HL-60 (cell line): ENCODE measurements around the gene LRRC4C.

ENCODE experiments used
- DNase-seq, 2 experiments: peaks; one replicate each; pipeline ENCODE4 v3.0.0-alpha.2; 2010 to 2020; ENCODE audit warnings: low read depth in 1 of 2, low spot score in 1 of 2
- H3K27ac ChIP-seq: fragments of 250-450 bp; sonication (Bioruptor Pico); replicated peaks from 2 replicates; pipeline ENCODE4 v1.5.1; 2020; ENCODE audit warnings: mild to moderate bottlenecking, moderate library complexity
- H3K27me3 ChIP-seq: fragments of 250-450 bp; sonication (Bioruptor Pico); 2 replicates; pipeline ENCODE4 v1.5.1; 2021; ENCODE audit warnings: mild to moderate bottlenecking, moderate library complexity; ENCODE audit not compliant: insufficient read depth, poor library complexity, severe bottlenecking
- H3K4me3 ChIP-seq: replicated peaks from 2 replicates; pipeline ENCODE4 v1.5.1; 2011; ENCODE audit warnings: mild to moderate bottlenecking, control low read depth, low read length; ENCODE audit not compliant: insufficient read depth
- GABPA ChIP-seq: IDR thresholded peaks from 2 replicates; pipeline ENCODE4 v1.6.1; 2012; ENCODE audit warnings: low read depth
- POLR2AphosphoS5 ChIP-seq: IDR thresholded peaks from 2 replicates; pipeline ENCODE4 v1.6.1; 2012; ENCODE audit warnings: low read depth
- SPI1 ChIP-seq: IDR thresholded peaks from 2 replicates; pipeline ENCODE4 v1.6.1; 2012; ENCODE audit warnings: low read depth, mild to moderate bottlenecking, borderline replicate concordance
- TF ChIP-seq, protein P1 (sequence below): IDR thresholded peaks from 2 replicates; pipeline ENCODE4 v1.6.1; 2012; ENCODE audit warnings: low read depth; ENCODE audit not compliant: insufficient replicate concordance
- TF ChIP-seq, protein P2 (sequence below): IDR thresholded peaks from one replicate; pipeline ENCODE4 v1.5.1; 2011; ENCODE audit warnings: low read length, control low read depth, inconsistent platforms; ENCODE audit not compliant: insufficient read depth

LRRC4C gene

DNA sequence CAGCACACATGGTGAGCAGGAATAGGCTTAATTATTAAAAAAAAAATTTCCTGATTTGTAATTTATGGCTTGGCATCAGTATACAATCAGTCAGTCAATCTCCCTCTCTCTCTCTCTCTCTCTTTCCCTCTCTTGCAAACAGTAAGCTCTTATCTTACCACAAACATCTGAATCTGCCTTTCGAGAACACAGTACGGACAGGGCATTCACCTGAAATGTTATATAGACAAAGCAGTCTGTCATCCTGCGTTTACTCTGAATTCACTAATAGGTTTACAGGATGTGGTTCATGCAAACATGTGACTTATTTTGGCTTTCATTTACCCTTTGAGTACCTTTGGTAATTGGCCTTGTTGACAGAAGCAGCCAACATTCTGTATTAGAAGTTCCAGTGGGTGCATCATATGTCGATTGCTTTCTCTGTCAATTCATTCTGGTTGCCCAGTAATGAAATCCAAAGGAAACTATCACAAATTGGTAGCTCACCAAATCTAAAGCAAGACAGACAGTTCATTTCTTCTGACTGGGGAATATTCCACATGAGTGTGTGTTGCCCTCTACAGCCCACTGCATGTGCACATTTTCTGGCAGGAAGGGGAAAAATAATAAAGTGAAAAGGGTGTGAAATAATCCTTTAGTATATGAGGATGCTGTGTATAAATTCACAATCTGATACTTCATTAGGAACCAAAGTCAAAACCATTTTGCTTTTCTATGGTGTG is 1058.2 kb downstream of the LRRC4C start:
- Histone ChIP-seq H3K27ac (no peak overlapping the region), H3K27me3 (no peaks in the 10 kb centered on the region), H3K4me3 (no peak overlapping the region)
- TF ChIP-seq, protein P1, sequence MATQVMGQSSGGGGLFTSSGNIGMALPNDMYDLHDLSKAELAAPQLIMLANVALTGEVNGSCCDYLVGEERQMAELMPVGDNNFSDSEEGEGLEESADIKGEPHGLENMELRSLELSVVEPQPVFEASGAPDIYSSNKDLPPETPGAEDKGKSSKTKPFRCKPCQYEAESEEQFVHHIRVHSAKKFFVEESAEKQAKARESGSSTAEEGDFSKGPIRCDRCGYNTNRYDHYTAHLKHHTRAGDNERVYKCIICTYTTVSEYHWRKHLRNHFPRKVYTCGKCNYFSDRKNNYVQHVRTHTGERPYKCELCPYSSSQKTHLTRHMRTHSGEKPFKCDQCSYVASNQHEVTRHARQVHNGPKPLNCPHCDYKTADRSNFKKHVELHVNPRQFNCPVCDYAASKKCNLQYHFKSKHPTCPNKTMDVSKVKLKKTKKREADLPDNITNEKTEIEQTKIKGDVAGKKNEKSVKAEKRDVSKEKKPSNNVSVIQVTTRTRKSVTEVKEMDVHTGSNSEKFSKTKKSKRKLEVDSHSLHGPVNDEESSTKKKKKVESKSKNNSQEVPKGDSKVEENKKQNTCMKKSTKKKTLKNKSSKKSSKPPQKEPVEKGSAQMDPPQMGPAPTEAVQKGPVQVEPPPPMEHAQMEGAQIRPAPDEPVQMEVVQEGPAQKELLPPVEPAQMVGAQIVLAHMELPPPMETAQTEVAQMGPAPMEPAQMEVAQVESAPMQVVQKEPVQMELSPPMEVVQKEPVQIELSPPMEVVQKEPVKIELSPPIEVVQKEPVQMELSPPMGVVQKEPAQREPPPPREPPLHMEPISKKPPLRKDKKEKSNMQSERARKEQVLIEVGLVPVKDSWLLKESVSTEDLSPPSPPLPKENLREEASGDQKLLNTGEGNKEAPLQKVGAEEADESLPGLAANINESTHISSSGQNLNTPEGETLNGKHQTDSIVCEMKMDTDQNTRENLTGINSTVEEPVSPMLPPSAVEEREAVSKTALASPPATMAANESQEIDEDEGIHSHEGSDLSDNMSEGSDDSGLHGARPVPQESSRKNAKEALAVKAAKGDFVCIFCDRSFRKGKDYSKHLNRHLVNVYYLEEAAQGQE, result no peak
- TF ChIP-seq SPI1, result no peak
- no peak for TF ChIP-seq POLR2AphosphoS5
- no peak for TF ChIP-seq GABPA
- TF ChIP-seq, protein P2, sequence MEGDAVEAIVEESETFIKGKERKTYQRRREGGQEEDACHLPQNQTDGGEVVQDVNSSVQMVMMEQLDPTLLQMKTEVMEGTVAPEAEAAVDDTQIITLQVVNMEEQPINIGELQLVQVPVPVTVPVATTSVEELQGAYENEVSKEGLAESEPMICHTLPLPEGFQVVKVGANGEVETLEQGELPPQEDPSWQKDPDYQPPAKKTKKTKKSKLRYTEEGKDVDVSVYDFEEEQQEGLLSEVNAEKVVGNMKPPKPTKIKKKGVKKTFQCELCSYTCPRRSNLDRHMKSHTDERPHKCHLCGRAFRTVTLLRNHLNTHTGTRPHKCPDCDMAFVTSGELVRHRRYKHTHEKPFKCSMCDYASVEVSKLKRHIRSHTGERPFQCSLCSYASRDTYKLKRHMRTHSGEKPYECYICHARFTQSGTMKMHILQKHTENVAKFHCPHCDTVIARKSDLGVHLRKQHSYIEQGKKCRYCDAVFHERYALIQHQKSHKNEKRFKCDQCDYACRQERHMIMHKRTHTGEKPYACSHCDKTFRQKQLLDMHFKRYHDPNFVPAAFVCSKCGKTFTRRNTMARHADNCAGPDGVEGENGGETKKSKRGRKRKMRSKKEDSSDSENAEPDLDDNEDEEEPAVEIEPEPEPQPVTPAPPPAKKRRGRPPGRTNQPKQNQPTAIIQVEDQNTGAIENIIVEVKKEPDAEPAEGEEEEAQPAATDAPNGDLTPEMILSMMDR, result no peak
- no peak for DNase-seq

DNA sequence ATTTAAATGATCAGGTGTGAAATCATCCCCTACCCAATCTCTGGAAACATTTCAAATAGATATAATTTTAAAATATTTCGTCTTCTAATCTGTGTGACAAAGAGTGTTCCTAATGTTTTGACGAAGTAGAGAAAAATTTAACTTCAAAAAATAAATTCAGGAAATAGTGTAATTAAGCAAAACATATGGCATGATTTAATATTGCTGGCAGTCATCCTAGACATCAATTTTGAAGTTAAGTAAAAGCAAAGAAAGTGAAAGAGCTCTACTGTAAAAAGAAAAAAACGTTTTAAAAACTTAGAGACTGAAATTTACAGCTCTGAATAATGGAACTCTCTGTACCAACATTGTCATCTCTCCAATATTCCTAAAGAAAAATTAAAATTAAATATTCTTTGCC is 1062.3 kb downstream of the LRRC4C start:
- DNase-seq, result no peak
- Histone ChIP-seq H3K27ac (no peak overlapping the region), H3K27me3 (no peaks in the 10 kb centered on the region), H3K4me3 (no peak overlapping the region)
- TF ChIP-seq, protein P1, result no peak
- TF ChIP-seq GABPA (no peak), SPI1 (no peak), POLR2AphosphoS5 (no peak)
- TF ChIP-seq, protein P2, result no peak

DNA sequence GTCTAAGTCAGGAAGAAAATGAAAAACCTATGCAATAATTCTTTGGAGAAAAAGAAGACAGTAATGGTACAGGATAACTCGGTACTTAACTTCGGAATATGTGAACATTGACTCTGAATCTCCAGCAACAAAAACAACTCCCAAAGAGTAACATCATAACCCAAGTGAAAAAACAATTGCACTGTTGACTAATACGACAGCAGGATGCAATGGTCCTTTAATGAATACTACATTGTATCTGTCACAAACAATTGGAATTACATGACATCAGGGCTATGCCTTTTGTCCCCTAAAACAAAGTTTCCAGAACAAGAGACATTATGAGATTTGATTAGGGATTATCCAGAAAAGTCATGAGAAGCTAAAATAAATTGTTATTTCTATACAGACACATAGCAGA is 1065.9 kb downstream of the LRRC4C start:
- no peak for DNase-seq
- TF ChIP-seq, protein P2, result no peak
- TF ChIP-seq POLR2AphosphoS5 (no peak), SPI1 (no peak), GABPA (no peak)
- TF ChIP-seq, protein P1, result no peak
- no peak overlapping the region for H3K4me3 ChIP-seq
- no peak overlapping the region for H3K27ac ChIP-seq
- H3K27me3 ChIP-seq, result no peaks in the 10 kb centered on the region
